ENCODE data around the gene ABLIM2.

The ABLIM2 gene

GRCh38 chr4:7971881-7972500 lies 186.6 kb downstream of the ABLIM2 start:
- DNase-seq, result no peak

- DNase-seq, result no peak
These were observed 187.4 kb downstream of the ABLIM2 start for GRCh38 chr4:7971159-7971631.

GRCh38 chr4:7970361-7970946 lies 188.2 kb downstream of the ABLIM2 start:
- no peak for DNase-seq

- DNase-seq, result no peak
These were observed 190.2 kb downstream of the ABLIM2 start for GRCh38 chr4:7968262-7968896.

GRCh38 chr4:7967501-7968261 lies 190.9 kb downstream of the ABLIM2 start:
- no peak for DNase-seq

- no peak for DNase-seq
These were observed 191.6 kb downstream of the ABLIM2 start for GRCh38 chr4:7967063-7967440.

GRCh38 chr4:7966281-7967062 lies 192.1 kb downstream of the ABLIM2 start:
- no peak for DNase-seq

- DNase-seq, result no peak
These were observed 193.5 kb downstream of the ABLIM2 start for GRCh38 chr4:7964890-7965662.

GRCh38 chr4:7964459-7964858 lies 194.2 kb downstream of the ABLIM2 start:
- DNase-seq, result no peak

- DNase-seq, result no peak
These were observed 194.9 kb downstream of the ABLIM2 start for GRCh38 chr4:7963691-7964090.

GRCh38 chr4:7962609-7963508 lies 195.8 kb downstream of the ABLIM2 start:
- DNase-seq, result no peak

- no peak for DNase-seq
These were observed 197.6 kb downstream of the ABLIM2 start for GRCh38 chr4:7960790-7961655.

GRCh38 chr4:7960017-7960789 lies 198.4 kb downstream of the ABLIM2 start:
- DNase-seq, result no peak

GRCh38 chr4:7959078-7959477 lies 199.5 kb downstream of the ABLIM2 start:
- no peak for DNase-seq

- no peak for DNase-seq
These were observed 201.5 kb downstream of the ABLIM2 start for GRCh38 chr4:7956934-7957656.

- no peak for DNase-seq
These were observed 202.3 kb downstream of the ABLIM2 start for GRCh38 chr4:7956270-7956808.

- DNase-seq, result no peak
These were observed 203.2 kb downstream of the ABLIM2 start for GRCh38 chr4:7955393-7955792.

- DNase-seq, result no peak
These were observed 206.0 kb downstream of the ABLIM2 start for GRCh38 chr4:7952615-7953014.

Measured in cortex of kidney (tissue), 1 donor.